WTC11 (cell line): ENCODE measurements around the gene DISP3. TPM values are rescaled to one million over a fixed set of nuclear protein-coding genes. Genes with fewer than 3 reads are reported as not detected.
A peak's percentile ranks its signal among the peaks of the same experiment; 100 is the strongest.

Experiments
- ATAC-seq: fragments of 200-7000 bp; cut with Tn5 transposase; 2 replicates; pipeline ENCODE4 v1.10.0; 2021; ENCODE audit warnings: mild to moderate bottlenecking, moderate library complexity
- CTCF ChIA-PET: fragments of 300-600 bp; sonication (Branson Sonifier 250); formaldehyde crosslinking; loops from one replicate; lab custom pipeline; 2021; ENCODE audit warnings: antibody characterized with exemption; lab: Charles Lee
- POLR2A ChIA-PET: fragments of 350-600 bp; sonication (Branson Sonifier 250); formaldehyde crosslinking; loops from one replicate; lab custom pipeline; 2021; ENCODE audit warnings: antibody characterized with exemption; lab: Charles Lee
- DNase-seq: peaks from one replicate; pipeline ENCODE4 v3.0.0; 2021; ENCODE audit warnings: low spot score
- H3K27ac Mint-ChIP-seq: 2 replicates; pipeline ENCODE4 v1.8.0; 2021; ENCODE audit warnings: mixed read lengths
- H3K27me3 Mint-ChIP-seq: 2 replicates; pipeline ENCODE4 v1.8.0; 2021; ENCODE audit warnings: low read depth, mild to moderate bottlenecking, moderate library complexity, mixed read lengths
- H3K36me3 Mint-ChIP-seq: 2 replicates; pipeline ENCODE4 v1.8.0; 2021; ENCODE audit warnings: mixed read lengths
- H3K4me1 Mint-ChIP-seq: 2 replicates; pipeline ENCODE4 v1.8.0; 2022; ENCODE audit warnings: mixed read lengths
- H3K4me3 Mint-ChIP-seq: 2 replicates; pipeline ENCODE4 v1.8.0; 2021; ENCODE audit warnings: mild to moderate bottlenecking, moderate library complexity, mixed read lengths
- H3K9me3 Mint-ChIP-seq: 2 replicates; pipeline ENCODE4 v1.8.0; 2021; ENCODE audit warnings: mixed read lengths
- ATF1 ChIP-seq: sonication (generic); formaldehyde crosslinking; IDR thresholded peaks from 2 replicates; pipeline ENCODE4 v1.8.1; 2023; ENCODE audit warnings: mild to moderate bottlenecking, moderate library complexity, missing genetic modification reagents
- EMX1 ChIP-seq: fragments of 250-450 bp; sonication (Bioruptor Pico); IDR thresholded peaks from 2 replicates; pipeline ENCODE4 v1.8.0; 2021; ENCODE audit warnings: mild to moderate bottlenecking
- FOXJ3 ChIP-seq: sonication (generic); formaldehyde crosslinking; IDR thresholded peaks from 2 replicates; pipeline ENCODE4 v1.9.0; 2021; ENCODE audit warnings: missing genetic modification reagents, mild to moderate bottlenecking, borderline replicate concordance
- FOXP1 ChIP-seq: sonication (generic); formaldehyde crosslinking; IDR thresholded peaks from 2 replicates; pipeline ENCODE4 v1.8.0; 2022; ENCODE audit warnings: missing genetic modification reagents, mild to moderate bottlenecking, moderate library complexity, borderline replicate concordance
- GTF2I ChIP-seq: fragments of 250-450 bp; sonication (Bioruptor Pico); conservative IDR thresholded peaks from 2 replicates; pipeline ENCODE4 v1.4.0; 2021; ENCODE audit warnings: mild to moderate bottlenecking
- MXD4 ChIP-seq: fragments of 250-450 bp; sonication (Bioruptor Pico); IDR thresholded peaks from 2 replicates; pipeline ENCODE4 v1.8.0; 2021; ENCODE audit warnings: mild to moderate bottlenecking, moderate library complexity, borderline replicate concordance
- NFE2L1 ChIP-seq: sonication (generic); formaldehyde crosslinking; IDR thresholded peaks from 2 replicates; pipeline ENCODE4 v1.8.1; 2023; ENCODE audit warnings: missing genetic modification reagents
- NFYB ChIP-seq: sonication (generic); formaldehyde crosslinking; conservative IDR thresholded peaks from 2 replicates; pipeline ENCODE4 v1.8.0; 2022; ENCODE audit warnings: low read depth, missing genetic modification reagents
- NR3C1 ChIP-seq: sonication (generic); formaldehyde crosslinking; conservative IDR thresholded peaks from 2 replicates; pipeline ENCODE4 v1.8.1; 2023; ENCODE audit warnings: low read depth, mild to moderate bottlenecking, missing genetic modification reagents
- TEAD1 ChIP-seq: sonication (generic); formaldehyde crosslinking; IDR thresholded peaks from 2 replicates; pipeline ENCODE4 v1.8.0; 2022; ENCODE audit warnings: mild to moderate bottlenecking, missing genetic modification reagents
- ZNF138 ChIP-seq: sonication (generic); formaldehyde crosslinking; conservative IDR thresholded peaks from 2 replicates; pipeline ENCODE4 v1.8.1; 2022; ENCODE audit warnings: mild to moderate bottlenecking, moderate library complexity, missing genetic modification reagents
- ZNF232 ChIP-seq: sonication (generic); formaldehyde crosslinking; IDR thresholded peaks from 2 replicates; pipeline ENCODE4 v1.8.0; 2022; ENCODE audit warnings: mild to moderate bottlenecking, missing genetic modification reagents
- ZNF317 ChIP-seq: sonication (generic); formaldehyde crosslinking; IDR thresholded peaks from 2 replicates; pipeline ENCODE4 v1.8.1; 2023; ENCODE audit warnings: low read depth, mild to moderate bottlenecking, moderate library complexity, missing genetic modification reagents, borderline replicate concordance
- ZNF423 ChIP-seq: fragments of 250-450 bp; sonication (Bioruptor Pico); IDR thresholded peaks from 2 replicates; pipeline ENCODE4 v2.1.2; 2022; ENCODE audit warnings: mild to moderate bottlenecking, moderate library complexity
- total RNA-seq: library from RNA; stranded (reverse); gene quantifications from 3 replicates; pipeline ENCODE4 v1.2.3, GENCODE V29; 2021
- TF ChIP-seq, protein P1 (sequence below): fragments of 250-450 bp; sonication (Bioruptor Pico); IDR thresholded peaks from 2 replicates; pipeline ENCODE4 v2.1.2; 2022; ENCODE audit warnings: mild to moderate bottlenecking, moderate library complexity
- TF ChIP-seq, protein P2 (sequence below): sonication (generic); formaldehyde crosslinking; IDR thresholded peaks from 2 replicates; pipeline ENCODE4 v1.8.0; 2022; ENCODE audit warnings: mild to moderate bottlenecking, missing genetic modification reagents
- TF ChIP-seq, protein P3 (sequence below): sonication (generic); formaldehyde crosslinking; IDR thresholded peaks from 2 replicates; pipeline ENCODE4 v1.8.0; 2023; ENCODE audit warnings: missing genetic modification reagents
- TF ChIP-seq, protein P4 (sequence below): sonication (generic); formaldehyde crosslinking; IDR thresholded peaks from 2 replicates; pipeline ENCODE4 v1.8.1; 2022; ENCODE audit warnings: low read depth, mild to moderate bottlenecking, moderate library complexity, missing genetic modification reagents, borderline replicate concordance
- TF ChIP-seq, protein P5 (sequence below): fragments of 250-450 bp; sonication (Bioruptor Pico); conservative IDR thresholded peaks from 2 replicates; pipeline ENCODE4 v1.9.0; 2021; ENCODE audit warnings: mild to moderate bottlenecking
- TF ChIP-seq, protein P6 (sequence below): sonication (generic); formaldehyde crosslinking; IDR thresholded peaks from 2 replicates; pipeline ENCODE4 v1.8.0; 2023; ENCODE audit warnings: missing genetic modification reagents, mild to moderate bottlenecking, borderline replicate concordance
- TF ChIP-seq, protein P7 (sequence below): fragments of 250-450 bp; sonication (Bioruptor Pico); IDR thresholded peaks from 2 replicates; pipeline ENCODE4 v1.8.0; 2021; ENCODE audit warnings: mild to moderate bottlenecking

The DISP3 gene
- total RNA-seq, 1 experiment from 2014 or later: 6.0 TPM

DNA sequence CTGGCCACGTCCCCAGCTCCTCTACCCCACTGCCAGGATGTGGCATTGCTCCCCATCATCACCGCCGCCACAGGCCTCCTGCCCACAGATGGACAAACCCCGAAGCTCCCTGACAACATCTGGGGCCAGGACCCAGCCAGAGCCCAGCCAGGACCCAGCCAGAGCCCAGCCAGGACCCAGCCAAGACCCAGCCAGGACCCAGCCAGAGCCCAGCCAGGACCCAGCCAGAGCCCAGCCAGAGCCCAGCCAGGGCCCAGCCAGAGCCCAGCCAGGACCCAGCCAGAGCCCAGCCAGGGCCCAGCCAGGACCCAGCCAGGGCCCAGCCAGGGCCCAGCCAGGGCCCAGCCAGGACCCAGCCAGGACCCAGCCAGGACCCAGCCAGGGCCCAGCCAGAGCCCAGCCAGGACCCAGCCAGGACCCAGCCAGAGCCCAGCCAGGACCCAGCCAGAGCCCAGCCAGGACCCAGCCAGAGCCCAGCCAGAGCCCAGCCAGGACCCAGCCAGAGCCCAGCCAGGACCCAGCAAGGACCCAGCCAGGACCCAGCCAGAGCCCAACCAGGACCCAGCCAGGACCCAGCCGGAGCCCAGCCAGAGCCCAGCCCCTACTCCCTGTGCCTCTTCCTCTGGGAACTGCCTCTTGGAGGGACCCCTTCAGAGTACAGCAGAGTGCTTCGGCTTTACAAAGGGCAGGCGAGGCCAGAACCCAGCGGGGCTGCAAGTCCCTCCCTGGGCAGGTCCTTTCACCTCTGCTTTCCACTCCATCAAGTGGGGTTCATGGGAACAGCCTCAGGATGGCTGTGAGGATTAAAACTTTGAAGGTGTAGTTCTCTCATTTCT, 43.7 kb downstream of the DISP3 start:
- POLR2A ChIA-PET: no interaction called here
- DNase-seq: peak; percentile 9
- Mint-ChIP-seq H3K27me3 (no peaks in the 10 kb centered on the region), H3K36me3 (0 out of 2 replicates have a peak, but pooled peaks cover 2% of the 10 kb centered on the region), H3K27ac (0 out of 2 replicates have a peak overlapping the region, but pooled peaks have one; percentile 53), H3K9me3 (no peaks in the 10 kb centered on the region), H3K4me1 (peaks cover 7% of the 10 kb centered on the region), H3K4me3 (no peak overlapping the region)
- TF ChIP-seq ZNF138 (CRISPR knock-in tag): no peak
- no peak for TF ChIP-seq ZNF423
- no peak for TF ChIP-seq ATF1
- TF ChIP-seq TEAD1 (CRISPR knock-in tag): no peak
- no peak for TF ChIP-seq FOXP1 (CRISPR knock-in tag)
- TF ChIP-seq ZNF317 (CRISPR knock-in tag): no peak
- no peak for TF ChIP-seq NFE2L1 (CRISPR knock-in tag)
- no peak for TF ChIP-seq NFYB (CRISPR knock-in tag)
- no peak for TF ChIP-seq EMX1 (CRISPR knock-in tag)
- TF ChIP-seq, protein P1, sequence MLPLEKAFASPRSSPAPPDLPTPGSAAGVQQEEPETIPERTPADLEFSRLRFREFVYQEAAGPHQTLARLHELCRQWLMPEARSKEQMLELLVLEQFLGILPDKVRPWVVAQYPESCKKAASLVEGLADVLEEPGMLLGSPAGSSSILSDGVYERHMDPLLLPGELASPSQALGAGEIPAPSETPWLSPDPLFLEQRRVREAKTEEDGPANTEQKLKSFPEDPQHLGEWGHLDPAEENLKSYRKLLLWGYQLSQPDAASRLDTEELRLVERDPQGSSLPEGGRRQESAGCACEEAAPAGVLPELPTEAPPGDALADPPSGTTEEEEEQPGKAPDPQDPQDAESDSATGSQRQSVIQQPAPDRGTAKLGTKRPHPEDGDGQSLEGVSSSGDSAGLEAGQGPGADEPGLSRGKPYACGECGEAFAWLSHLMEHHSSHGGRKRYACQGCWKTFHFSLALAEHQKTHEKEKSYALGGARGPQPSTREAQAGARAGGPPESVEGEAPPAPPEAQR: no peak
- TF ChIP-seq, protein P2, sequence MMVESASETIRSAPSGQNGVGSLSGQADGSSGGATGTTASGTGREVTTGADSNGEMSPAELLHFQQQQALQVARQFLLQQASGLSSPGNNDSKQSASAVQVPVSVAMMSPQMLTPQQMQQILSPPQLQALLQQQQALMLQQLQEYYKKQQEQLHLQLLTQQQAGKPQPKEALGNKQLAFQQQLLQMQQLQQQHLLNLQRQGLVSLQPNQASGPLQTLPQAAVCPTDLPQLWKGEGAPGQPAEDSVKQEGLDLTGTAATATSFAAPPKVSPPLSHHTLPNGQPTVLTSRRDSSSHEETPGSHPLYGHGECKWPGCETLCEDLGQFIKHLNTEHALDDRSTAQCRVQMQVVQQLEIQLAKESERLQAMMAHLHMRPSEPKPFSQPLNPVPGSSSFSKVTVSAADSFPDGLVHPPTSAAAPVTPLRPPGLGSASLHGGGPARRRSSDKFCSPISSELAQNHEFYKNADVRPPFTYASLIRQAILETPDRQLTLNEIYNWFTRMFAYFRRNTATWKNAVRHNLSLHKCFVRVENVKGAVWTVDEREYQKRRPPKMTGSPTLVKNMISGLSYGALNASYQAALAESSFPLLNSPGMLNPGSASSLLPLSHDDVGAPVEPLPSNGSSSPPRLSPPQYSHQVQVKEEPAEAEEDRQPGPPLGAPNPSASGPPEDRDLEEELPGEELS (CRISPR knock-in tag): no peak
- no peak for TF ChIP-seq MXD4
- TF ChIP-seq, protein P3, sequence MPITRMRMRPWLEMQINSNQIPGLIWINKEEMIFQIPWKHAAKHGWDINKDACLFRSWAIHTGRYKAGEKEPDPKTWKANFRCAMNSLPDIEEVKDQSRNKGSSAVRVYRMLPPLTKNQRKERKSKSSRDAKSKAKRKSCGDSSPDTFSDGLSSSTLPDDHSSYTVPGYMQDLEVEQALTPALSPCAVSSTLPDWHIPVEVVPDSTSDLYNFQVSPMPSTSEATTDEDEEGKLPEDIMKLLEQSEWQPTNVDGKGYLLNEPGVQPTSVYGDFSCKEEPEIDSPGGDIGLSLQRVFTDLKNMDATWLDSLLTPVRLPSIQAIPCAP (CRISPR knock-in tag): no peak
- TF ChIP-seq NR3C1 (CRISPR knock-in tag): no peak
- no peak for TF ChIP-seq ZNF232 (CRISPR knock-in tag)
- TF ChIP-seq, protein P4, sequence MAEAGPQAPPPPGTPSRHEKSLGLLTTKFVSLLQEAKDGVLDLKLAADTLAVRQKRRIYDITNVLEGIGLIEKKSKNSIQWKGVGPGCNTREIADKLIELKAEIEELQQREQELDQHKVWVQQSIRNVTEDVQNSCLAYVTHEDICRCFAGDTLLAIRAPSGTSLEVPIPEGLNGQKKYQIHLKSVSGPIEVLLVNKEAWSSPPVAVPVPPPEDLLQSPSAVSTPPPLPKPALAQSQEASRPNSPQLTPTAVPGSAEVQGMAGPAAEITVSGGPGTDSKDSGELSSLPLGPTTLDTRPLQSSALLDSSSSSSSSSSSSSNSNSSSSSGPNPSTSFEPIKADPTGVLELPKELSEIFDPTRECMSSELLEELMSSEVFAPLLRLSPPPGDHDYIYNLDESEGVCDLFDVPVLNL (CRISPR knock-in tag): no peak
- ATAC-seq: no peak
- CTCF ChIA-PET: interaction anchor here (0.9 to 1.4 kb wide), 3 partner anchors 44 to 202 kb away, joined by 3 to 6 read pairs (median 3); partner anchors contain the start of gene DISP3

DNA sequence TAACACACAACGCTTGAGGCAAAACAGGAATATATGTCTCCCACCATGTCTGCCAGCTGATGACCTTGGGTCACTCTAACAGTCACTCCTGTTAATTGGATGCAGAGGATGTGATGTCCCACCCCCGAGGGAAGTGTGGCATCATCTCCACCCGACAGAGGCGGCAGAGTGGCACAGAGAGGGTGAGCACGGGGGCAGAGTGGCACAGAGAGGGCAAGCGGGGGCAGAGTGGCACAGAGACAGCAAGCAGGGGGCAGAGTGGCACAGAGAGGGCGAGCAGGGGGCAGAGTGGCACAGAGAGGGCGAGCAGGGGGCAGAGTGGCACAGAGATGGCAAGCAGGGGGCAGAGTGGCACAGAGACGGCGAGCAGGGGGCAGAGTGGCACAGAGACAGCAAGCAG, 44.3 kb downstream of the DISP3 start:
- POLR2A ChIA-PET: no interaction called here
- TF ChIP-seq, protein P5, sequence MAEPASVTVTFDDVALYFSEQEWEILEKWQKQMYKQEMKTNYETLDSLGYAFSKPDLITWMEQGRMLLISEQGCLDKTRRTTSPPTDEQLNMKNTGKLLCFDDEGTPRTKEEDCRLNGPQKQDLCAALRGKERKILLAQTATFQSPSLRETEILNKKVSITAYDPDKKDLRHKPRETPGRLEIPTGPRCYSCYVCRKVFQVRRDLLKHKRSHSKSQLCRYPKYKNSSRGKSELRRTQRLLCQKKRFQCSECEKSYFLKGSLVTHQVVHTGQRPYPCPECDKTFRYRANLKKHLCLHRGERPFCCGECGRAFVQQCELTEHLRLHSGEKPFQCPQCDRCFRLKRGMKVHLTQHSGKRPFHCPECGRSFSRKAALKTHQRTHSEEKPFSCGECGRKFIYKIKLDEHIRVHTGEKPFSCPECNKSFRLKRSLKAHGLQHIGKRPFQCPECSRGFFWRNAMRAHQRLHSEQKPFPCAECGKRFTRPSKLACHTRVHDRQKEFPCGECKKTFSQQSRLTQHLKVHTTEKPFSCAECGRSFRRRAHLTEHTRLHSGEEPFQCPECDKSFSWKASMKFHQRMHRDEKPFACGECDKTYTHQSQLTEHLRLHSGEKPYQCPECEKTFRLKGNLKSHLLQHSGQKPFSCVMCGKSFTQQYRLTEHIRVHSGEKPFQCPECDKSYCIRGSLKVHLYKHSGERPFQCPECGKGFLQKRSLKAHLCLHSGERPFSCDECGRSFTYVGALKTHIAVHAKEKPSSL (CRISPR knock-in tag): no peak
- no peak for TF ChIP-seq GTF2I (CRISPR knock-in tag)
- TF ChIP-seq, protein P6, sequence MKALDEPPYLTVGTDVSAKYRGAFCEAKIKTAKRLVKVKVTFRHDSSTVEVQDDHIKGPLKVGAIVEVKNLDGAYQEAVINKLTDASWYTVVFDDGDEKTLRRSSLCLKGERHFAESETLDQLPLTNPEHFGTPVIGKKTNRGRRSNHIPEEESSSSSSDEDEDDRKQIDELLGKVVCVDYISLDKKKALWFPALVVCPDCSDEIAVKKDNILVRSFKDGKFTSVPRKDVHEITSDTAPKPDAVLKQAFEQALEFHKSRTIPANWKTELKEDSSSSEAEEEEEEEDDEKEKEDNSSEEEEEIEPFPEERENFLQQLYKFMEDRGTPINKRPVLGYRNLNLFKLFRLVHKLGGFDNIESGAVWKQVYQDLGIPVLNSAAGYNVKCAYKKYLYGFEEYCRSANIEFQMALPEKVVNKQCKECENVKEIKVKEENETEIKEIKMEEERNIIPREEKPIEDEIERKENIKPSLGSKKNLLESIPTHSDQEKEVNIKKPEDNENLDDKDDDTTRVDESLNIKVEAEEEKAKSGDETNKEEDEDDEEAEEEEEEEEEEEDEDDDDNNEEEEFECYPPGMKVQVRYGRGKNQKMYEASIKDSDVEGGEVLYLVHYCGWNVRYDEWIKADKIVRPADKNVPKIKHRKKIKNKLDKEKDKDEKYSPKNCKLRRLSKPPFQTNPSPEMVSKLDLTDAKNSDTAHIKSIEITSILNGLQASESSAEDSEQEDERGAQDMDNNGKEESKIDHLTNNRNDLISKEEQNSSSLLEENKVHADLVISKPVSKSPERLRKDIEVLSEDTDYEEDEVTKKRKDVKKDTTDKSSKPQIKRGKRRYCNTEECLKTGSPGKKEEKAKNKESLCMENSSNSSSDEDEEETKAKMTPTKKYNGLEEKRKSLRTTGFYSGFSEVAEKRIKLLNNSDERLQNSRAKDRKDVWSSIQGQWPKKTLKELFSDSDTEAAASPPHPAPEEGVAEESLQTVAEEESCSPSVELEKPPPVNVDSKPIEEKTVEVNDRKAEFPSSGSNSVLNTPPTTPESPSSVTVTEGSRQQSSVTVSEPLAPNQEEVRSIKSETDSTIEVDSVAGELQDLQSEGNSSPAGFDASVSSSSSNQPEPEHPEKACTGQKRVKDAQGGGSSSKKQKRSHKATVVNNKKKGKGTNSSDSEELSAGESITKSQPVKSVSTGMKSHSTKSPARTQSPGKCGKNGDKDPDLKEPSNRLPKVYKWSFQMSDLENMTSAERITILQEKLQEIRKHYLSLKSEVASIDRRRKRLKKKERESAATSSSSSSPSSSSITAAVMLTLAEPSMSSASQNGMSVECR (CRISPR knock-in tag): no peak
- no peak for TF ChIP-seq NR3C1 (CRISPR knock-in tag)
- TF ChIP-seq, protein P7, sequence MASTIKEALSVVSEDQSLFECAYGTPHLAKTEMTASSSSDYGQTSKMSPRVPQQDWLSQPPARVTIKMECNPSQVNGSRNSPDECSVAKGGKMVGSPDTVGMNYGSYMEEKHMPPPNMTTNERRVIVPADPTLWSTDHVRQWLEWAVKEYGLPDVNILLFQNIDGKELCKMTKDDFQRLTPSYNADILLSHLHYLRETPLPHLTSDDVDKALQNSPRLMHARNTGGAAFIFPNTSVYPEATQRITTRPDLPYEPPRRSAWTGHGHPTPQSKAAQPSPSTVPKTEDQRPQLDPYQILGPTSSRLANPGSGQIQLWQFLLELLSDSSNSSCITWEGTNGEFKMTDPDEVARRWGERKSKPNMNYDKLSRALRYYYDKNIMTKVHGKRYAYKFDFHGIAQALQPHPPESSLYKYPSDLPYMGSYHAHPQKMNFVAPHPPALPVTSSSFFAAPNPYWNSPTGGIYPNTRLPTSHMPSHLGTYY (CRISPR knock-in tag): no peak
- no peak for TF ChIP-seq NFE2L1 (CRISPR knock-in tag)
- TF ChIP-seq FOXJ3 (CRISPR knock-in tag): no peak

More for the DNA sequence above, 44.3 kb downstream of the DISP3 start:
- CTCF ChIA-PET: no interaction called here
- no peaks in the 10 kb centered on the region for H3K9me3 Mint-ChIP-seq
- ATAC-seq: no peak
- peaks cover 7% of the 10 kb centered on the region for H3K4me1 Mint-ChIP-seq
- 0 out of 2 replicates have a peak, but pooled peaks cover 2% of the 10 kb centered on the region for H3K36me3 Mint-ChIP-seq
- peak; percentile 2 for DNase-seq
- H3K4me3 Mint-ChIP-seq: no peak overlapping the region
- no peak overlapping the region for H3K27ac Mint-ChIP-seq
- no peaks in the 10 kb centered on the region for H3K27me3 Mint-ChIP-seq
